ENCODE measurements around the gene SPSB1. TPM values are rescaled to one million over a fixed set of nuclear protein-coding genes. Genes with fewer than 3 reads are reported as not detected.

Gene SPSB1
- total RNA-seq, 1 donor from 2014 or later = 17.6 TPM

- H3K4me3 ChIP-seq (ENCODE audit: low read depth, low read length) = no peak overlapping the region
- DNase-seq (ENCODE audit: low read depth) = no peak
- peaks cover 6% of the 10 kb centered on the region for H3K36me3 ChIP-seq (ENCODE audit: control insufficient read depth, insufficient read depth, low read length)
- TF ChIP-seq, protein P1, sequence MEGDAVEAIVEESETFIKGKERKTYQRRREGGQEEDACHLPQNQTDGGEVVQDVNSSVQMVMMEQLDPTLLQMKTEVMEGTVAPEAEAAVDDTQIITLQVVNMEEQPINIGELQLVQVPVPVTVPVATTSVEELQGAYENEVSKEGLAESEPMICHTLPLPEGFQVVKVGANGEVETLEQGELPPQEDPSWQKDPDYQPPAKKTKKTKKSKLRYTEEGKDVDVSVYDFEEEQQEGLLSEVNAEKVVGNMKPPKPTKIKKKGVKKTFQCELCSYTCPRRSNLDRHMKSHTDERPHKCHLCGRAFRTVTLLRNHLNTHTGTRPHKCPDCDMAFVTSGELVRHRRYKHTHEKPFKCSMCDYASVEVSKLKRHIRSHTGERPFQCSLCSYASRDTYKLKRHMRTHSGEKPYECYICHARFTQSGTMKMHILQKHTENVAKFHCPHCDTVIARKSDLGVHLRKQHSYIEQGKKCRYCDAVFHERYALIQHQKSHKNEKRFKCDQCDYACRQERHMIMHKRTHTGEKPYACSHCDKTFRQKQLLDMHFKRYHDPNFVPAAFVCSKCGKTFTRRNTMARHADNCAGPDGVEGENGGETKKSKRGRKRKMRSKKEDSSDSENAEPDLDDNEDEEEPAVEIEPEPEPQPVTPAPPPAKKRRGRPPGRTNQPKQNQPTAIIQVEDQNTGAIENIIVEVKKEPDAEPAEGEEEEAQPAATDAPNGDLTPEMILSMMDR (IDR thresholded peaks at IDR 0.05; ENCODE audit: insufficient read depth, low read length, severe bottlenecking) = no peak
- H3K27me3 ChIP-seq (ENCODE audit: control insufficient read depth, insufficient read depth, low read length) = no peaks in the 10 kb centered on the region
- no peak for FAIRE-seq
Observed at GRCh38 chr1:9314711-9315379, 22.2 kb downstream of the SPSB1 start.

- TF ChIP-seq, protein P1 (IDR thresholded peaks at IDR 0.05; ENCODE audit: insufficient read depth, low read length, severe bottlenecking) = no peak
Observed at GRCh38 chr1:9315411-9316079, 22.9 kb downstream of the SPSB1 start.

DNA sequence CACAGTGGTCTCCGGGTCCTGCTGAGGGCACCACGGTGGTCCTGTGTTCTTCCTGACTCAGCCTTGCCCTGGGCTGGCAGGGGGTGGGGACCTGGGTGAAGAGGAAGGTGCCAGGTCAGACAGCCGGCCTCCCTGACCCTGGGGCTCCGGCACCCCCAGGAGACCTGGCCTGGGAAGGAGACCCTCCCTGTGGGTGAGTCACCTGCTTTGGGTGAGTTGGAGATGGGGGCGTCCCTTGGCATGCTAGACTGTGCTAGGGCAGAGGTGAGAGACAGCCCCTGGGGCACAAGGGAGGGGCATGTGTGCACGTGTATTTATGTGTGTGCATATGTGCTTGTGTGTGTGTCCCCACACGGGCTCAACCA is 23.4 kb downstream of the SPSB1 start:
- TF ChIP-seq, protein P1 (IDR thresholded peaks at IDR 0.05; ENCODE audit: insufficient read depth, low read length, severe bottlenecking) = no peak
- FAIRE-seq (no peak), DNase-seq (ENCODE audit: low read depth) (no peak)
- Histone ChIP-seq H3K36me3 (ENCODE audit: control insufficient read depth, insufficient read depth, low read length) (peaks cover 6% of the 10 kb centered on the region), H3K27me3 (ENCODE audit: control insufficient read depth, insufficient read depth, low read length) (no peaks in the 10 kb centered on the region), H3K4me3 (ENCODE audit: low read depth, low read length) (no peak overlapping the region)

More at GRCh38 chr1:9315411-9316079, 22.9 kb downstream of the SPSB1 start:
- H3K36me3 ChIP-seq (ENCODE audit: control insufficient read depth, insufficient read depth, low read length) = peaks cover 6% of the 10 kb centered on the region
- H3K4me3 ChIP-seq (ENCODE audit: low read depth, low read length) = no peak overlapping the region
- H3K27me3 ChIP-seq (ENCODE audit: control insufficient read depth, insufficient read depth, low read length) = no peaks in the 10 kb centered on the region
- peak; percentile 43 for FAIRE-seq
- DNase-seq (ENCODE audit: low read depth) = peak; percentile 69

- TF ChIP-seq, protein P1 (IDR thresholded peaks at IDR 0.05; ENCODE audit: insufficient read depth, low read length, severe bottlenecking) = no peak
- FAIRE-seq (no peak), DNase-seq (ENCODE audit: low read depth) (no peak)
- Histone ChIP-seq H3K36me3 (ENCODE audit: control insufficient read depth, insufficient read depth, low read length) (peaks cover 6% of the 10 kb centered on the region), H3K4me3 (ENCODE audit: low read depth, low read length) (no peak overlapping the region), H3K27me3 (ENCODE audit: control insufficient read depth, insufficient read depth, low read length) (no peaks in the 10 kb centered on the region)
Observed at GRCh38 chr1:9316512-9316911, 23.8 kb downstream of the SPSB1 start.

DNA sequence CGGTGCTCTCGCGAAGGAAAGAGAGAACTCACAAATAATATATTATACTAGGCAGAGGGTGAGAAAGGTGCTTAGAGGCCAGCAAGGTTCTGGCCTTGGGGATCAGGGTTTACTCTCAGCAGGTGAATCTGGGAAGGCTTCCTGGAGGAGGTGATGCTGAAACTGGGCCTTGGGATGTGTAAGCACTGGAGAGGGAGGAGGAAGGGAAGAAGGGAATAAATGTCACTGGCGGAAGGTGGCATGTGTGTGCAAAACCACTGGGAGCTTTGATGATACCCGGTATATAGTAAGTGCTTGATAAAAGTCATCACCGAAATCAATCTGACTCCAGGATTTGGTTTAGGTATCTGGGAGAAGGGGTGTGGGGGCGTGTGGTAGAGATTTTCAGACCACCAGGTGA is 24.4 kb downstream of the SPSB1 start:
- TF ChIP-seq, protein P1 (IDR thresholded peaks at IDR 0.05; ENCODE audit: insufficient read depth, low read length, severe bottlenecking) = no peak
- FAIRE-seq = no peak
- no peak for DNase-seq (ENCODE audit: low read depth)
- H3K27me3 ChIP-seq (ENCODE audit: control insufficient read depth, insufficient read depth, low read length) = no peaks in the 10 kb centered on the region
- no peak overlapping the region for H3K4me3 ChIP-seq (ENCODE audit: low read depth, low read length)
- peaks cover 6% of the 10 kb centered on the region for H3K36me3 ChIP-seq (ENCODE audit: control insufficient read depth, insufficient read depth, low read length)
